ENCODE results near the gene NLRC5. TPM values are rescaled to one million over a fixed set of nuclear protein-coding genes. Genes with fewer than 3 reads are reported as not detected.

Gene NLRC5
- total and polyA plus RNA-seq, 5 donors from 2014 or later = 75.3 to 842 (median 98.2) TPM

DNA sequence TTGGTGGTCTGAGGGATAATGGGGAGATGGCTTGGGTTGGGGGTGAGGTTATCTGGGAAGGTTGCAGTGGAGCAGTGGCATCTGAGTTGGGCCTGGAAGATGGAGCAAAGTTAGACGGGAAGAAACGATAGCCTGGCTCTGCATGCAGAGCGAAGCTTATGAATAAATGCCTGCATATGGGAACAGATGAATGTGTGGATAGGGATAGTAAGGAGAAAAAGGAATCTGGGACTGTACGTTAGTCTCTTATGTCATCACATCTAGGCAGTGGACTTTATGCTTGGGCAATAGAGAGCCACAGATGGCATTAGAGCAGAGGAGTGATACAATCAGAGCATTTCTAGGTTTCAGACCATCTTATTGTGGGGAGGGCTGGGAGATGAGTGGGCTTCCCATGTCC lies 136.0 kb downstream of the NLRC5 start:
- ATAC-seq (ENCODE audit: low read depth in 2 of 2) = no peak
- Mint-ChIP-seq H3K9me3 (peaks cover 0 to 2% (median 0%) of the 10 kb centered on the region in 7 donors), H3K27ac (peak overlapping the region in 1 of 3 donors; percentile 95), H3K4me1 (peaks cover 6 to 74% (median 50%) of the 10 kb centered on the region in 4 donors), H3K4me3 (no peak overlapping the region), H3K36me3 (peaks cover 6% of the 10 kb centered on the region), H3K27me3 (no peaks in the 10 kb centered on the region)
- Histone ChIP-seq H3K27ac (ENCODE audit: insufficient read depth, low read length, poor library complexity, severe bottlenecking) (no peak overlapping the region), H3K9me3 (ENCODE audit: control insufficient read depth in 2 of 2, low read length in 2 of 2) (no peaks in the 10 kb centered on the region), H3K4me3 (ENCODE audit: low read depth, low read length) (no peak overlapping the region), H3K36me3 (ENCODE audit: control insufficient read depth, insufficient read depth, low read length) (no peaks in the 10 kb centered on the region), H3K27me3 (ENCODE audit: control insufficient read depth, insufficient read depth, low read length) (no peaks in the 10 kb centered on the region), H3K4me1 (ENCODE audit: control insufficient read depth, insufficient read depth, low read length, poor library complexity, severe bottlenecking) (peaks cover 52% of the 10 kb centered on the region)
- no peak for DNase-seq

DNA sequence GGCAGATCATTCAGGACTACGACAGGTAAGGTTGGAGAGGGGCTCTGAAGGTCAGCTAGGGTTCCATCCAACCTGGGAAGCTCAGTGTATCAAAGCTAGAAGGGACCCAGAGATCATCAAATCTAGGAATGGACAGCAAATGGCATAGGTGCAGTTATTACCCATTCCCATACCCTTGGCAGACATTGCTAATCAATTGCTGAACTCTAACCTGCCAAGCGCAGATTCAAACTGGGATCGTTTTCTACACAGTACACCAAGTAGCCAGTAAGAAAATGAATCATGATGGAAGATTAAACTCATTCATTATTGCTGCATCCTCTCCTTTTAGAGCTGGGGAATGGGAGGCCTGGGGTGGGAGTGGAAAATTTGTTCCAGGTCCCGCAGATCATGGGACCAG lies 136.6 kb downstream of the NLRC5 start:
- Mint-ChIP-seq H3K36me3 (peaks cover 6% of the 10 kb centered on the region), H3K9me3 (peaks cover 0 to 2% (median 0%) of the 10 kb centered on the region in 7 donors), H3K27me3 (no peaks in the 10 kb centered on the region), H3K27ac (peak overlapping the region; percentile 90 to 96 (median 95)), H3K4me1 (peaks cover 6 to 80% (median 56%) of the 10 kb centered on the region in 4 donors), H3K4me3 (peak overlapping the region in 1 of 4 donors; percentile 42)
- Histone ChIP-seq H3K36me3 (ENCODE audit: control insufficient read depth, insufficient read depth, low read length) (no peaks in the 10 kb centered on the region), H3K4me3 (ENCODE audit: low read depth, low read length) (no peak overlapping the region), H3K9me3 (ENCODE audit: control insufficient read depth in 2 of 2, low read length in 2 of 2) (no peaks in the 10 kb centered on the region), H3K4me1 (ENCODE audit: control insufficient read depth, insufficient read depth, low read length, poor library complexity, severe bottlenecking) (peaks cover 58% of the 10 kb centered on the region), H3K27ac (ENCODE audit: insufficient read depth, low read length, poor library complexity, severe bottlenecking) (no peak overlapping the region), H3K27me3 (ENCODE audit: control insufficient read depth, insufficient read depth, low read length) (no peaks in the 10 kb centered on the region)
- no peak for ATAC-seq (ENCODE audit: low read depth in 2 of 2)
- DNase-seq = no peak

GRCh38 chr16:57126411-57126810 lies 137.1 kb downstream of the NLRC5 start:
- H3K4me3 Mint-ChIP-seq = peak overlapping the region in 3 of 4 donors; percentile 24 to 77 (median 33)
- H3K4me3 ChIP-seq (ENCODE audit: low read depth, low read length) = no peak overlapping the region

DNA sequence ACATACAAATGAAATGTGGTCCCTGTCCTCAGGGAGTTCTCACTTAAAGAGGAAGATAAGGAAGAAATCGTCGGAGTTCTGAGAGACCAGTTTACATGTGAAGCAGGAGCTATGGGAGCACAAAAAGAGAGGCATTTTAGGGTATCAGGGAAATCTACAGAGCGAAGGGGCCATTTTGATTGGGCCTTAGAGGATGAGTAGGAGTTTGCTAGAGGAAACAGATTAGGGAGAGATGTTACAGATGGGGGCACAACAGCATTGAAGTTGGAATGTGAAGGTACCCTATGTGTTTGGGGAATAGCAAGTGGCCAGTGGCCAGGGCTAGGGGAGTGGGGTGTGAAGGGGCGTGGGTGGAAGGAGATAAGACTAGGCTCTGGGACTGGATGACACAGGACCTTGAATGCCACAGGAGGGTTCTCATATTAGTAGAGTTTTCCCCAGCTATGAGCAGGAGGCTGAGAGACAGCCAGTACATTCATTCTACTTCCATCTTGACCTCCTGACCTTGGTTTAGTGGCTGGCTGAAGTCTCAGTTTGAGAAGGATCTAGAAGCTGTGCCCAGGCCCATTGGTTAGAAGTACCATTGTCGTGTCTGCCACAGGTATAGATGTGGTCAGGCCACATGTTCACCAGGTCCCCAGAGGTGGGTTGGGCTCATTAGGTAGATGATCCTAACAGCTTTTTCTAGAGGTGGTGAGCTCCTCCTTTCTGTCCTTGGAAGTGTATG lies 137.8 kb downstream of the NLRC5 start:
- Histone ChIP-seq H3K27me3 (ENCODE audit: control insufficient read depth, insufficient read depth, low read length) (no peaks in the 10 kb centered on the region), H3K4me1 (ENCODE audit: control insufficient read depth, insufficient read depth, low read length, poor library complexity, severe bottlenecking) (peaks cover 71% of the 10 kb centered on the region), H3K4me3 (ENCODE audit: low read depth, low read length) (no peak overlapping the region), H3K36me3 (ENCODE audit: control insufficient read depth, insufficient read depth, low read length) (no peaks in the 10 kb centered on the region), H3K9me3 (ENCODE audit: control insufficient read depth in 2 of 2, low read length in 2 of 2) (no peaks in the 10 kb centered on the region), H3K27ac (ENCODE audit: insufficient read depth, low read length, poor library complexity, severe bottlenecking) (peak overlapping the region; percentile 88)
- Mint-ChIP-seq H3K4me3 (peak overlapping the region; percentile 44 to 89 (median 66)), H3K36me3 (peaks cover 10% of the 10 kb centered on the region), H3K27me3 (no peaks in the 10 kb centered on the region), H3K27ac (peak overlapping the region; percentile 90 to 96 (median 95)), H3K9me3 (peaks cover 0 to 2% (median 0%) of the 10 kb centered on the region in 7 donors), H3K4me1 (peaks cover 6 to 92% (median 62%) of the 10 kb centered on the region in 4 donors)
- peak in 2 of 3 donors; percentile 27 to 28 for DNase-seq
- ATAC-seq (ENCODE audit: low read depth in 2 of 2) = no peak

More at GRCh38 chr16:57126411-57126810, 137.1 kb downstream of the NLRC5 start:
- ATAC-seq (ENCODE audit: low read depth in 2 of 2) (no peak), DNase-seq (peak in 1 of 3 donors; percentile 41)
- H3K36me3 Mint-ChIP-seq = peaks cover 6% of the 10 kb centered on the region
- peaks cover 6 to 84% (median 60%) of the 10 kb centered on the region in 4 donors for H3K4me1 Mint-ChIP-seq
- Histone ChIP-seq H3K4me1 (ENCODE audit: control insufficient read depth, insufficient read depth, low read length, poor library complexity, severe bottlenecking) (peaks cover 63% of the 10 kb centered on the region), H3K9me3 (ENCODE audit: control insufficient read depth in 2 of 2, low read length in 2 of 2) (no peaks in the 10 kb centered on the region), H3K27ac (ENCODE audit: insufficient read depth, low read length, poor library complexity, severe bottlenecking) (peak overlapping the region; percentile 88), H3K27me3 (ENCODE audit: control insufficient read depth, insufficient read depth, low read length) (no peaks in the 10 kb centered on the region), H3K36me3 (ENCODE audit: control insufficient read depth, insufficient read depth, low read length) (no peaks in the 10 kb centered on the region)
- no peaks in the 10 kb centered on the region for H3K27me3 Mint-ChIP-seq
- H3K9me3 Mint-ChIP-seq = peaks cover 0 to 2% (median 0%) of the 10 kb centered on the region in 7 donors
- H3K27ac Mint-ChIP-seq = peak overlapping the region; percentile 90 to 96 (median 95)

DNA sequence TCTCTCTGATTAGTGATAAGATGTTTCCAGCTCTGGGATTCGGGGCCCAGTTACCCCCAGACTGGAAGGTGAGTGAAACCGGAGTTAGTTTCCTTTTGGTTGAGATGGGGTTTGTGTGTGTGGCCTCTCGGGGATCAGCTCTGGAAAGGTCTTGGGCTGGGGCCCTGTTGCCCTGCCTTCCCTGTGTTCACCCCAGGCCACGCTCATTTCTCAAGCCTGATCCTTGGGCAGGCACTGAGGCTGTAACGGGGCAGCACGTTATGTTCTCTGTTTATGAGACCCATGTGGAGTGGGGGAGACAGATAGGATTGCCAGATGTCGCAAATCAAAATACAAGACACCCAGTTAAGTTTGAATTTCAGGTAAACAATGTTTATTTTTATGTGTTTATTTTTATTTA lies 138.5 kb downstream of the NLRC5 start:
- Mint-ChIP-seq H3K4me3 (peak overlapping the region; percentile 44 to 89 (median 66)), H3K27me3 (no peaks in the 10 kb centered on the region), H3K36me3 (peaks cover 10% of the 10 kb centered on the region), H3K27ac (peak overlapping the region; percentile 90 to 96 (median 95)), H3K4me1 (peaks cover 6 to 98% (median 65%) of the 10 kb centered on the region in 4 donors), H3K9me3 (peaks cover 0 to 2% (median 0%) of the 10 kb centered on the region in 7 donors)
- H3K27me3 ChIP-seq (ENCODE audit: control insufficient read depth, insufficient read depth, low read length) = no peaks in the 10 kb centered on the region
- ATAC-seq (ENCODE audit: low read depth in 2 of 2) = no peak
- no peaks in the 10 kb centered on the region for H3K9me3 ChIP-seq (ENCODE audit: control insufficient read depth in 2 of 2, low read length in 2 of 2)
- H3K4me1 ChIP-seq (ENCODE audit: control insufficient read depth, insufficient read depth, low read length, poor library complexity, severe bottlenecking) = peaks cover 77% of the 10 kb centered on the region
- no peaks in the 10 kb centered on the region for H3K36me3 ChIP-seq (ENCODE audit: control insufficient read depth, insufficient read depth, low read length)
- DNase-seq = no peak
- peak overlapping the region; percentile 88 for H3K27ac ChIP-seq (ENCODE audit: insufficient read depth, low read length, poor library complexity, severe bottlenecking)
- no peak overlapping the region for H3K4me3 ChIP-seq (ENCODE audit: low read depth, low read length)

DNA sequence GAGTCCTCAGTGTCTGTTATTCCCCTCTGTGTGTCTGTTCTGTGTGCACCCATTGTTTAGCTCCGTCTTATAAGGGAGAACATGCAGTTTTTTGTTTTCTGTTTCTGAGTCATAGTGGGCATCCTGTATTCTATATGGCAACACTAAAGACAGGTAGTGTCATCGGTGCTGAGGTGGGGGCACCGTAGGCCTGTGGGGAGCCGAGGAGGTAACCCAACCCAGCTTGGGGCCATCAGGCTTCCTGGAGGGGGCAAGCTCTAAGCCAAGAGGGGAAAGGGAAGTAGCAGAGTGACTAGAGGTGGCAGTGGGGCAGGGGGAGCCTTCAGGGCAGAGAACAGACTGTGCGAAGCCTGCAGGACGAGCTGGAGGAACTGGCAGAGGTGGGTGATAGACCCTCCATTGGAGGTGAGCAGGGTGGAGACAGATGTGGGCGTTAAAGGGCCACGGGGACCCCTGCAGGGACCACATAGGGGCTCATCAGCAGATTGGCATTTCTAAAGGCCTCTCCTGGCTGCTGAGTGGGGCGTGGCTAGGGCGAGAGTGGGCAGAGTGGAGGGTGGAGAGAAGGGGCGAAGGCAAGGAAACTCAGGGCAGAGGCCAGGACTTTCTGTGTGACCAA lies 139.5 kb downstream of the NLRC5 start:
- H3K9me3 ChIP-seq (ENCODE audit: control insufficient read depth in 2 of 2, low read length in 2 of 2) = no peaks in the 10 kb centered on the region
- Mint-ChIP-seq H3K27me3 (no peaks in the 10 kb centered on the region), H3K4me1 (peaks cover 6 to 99% (median 65%) of the 10 kb centered on the region in 4 donors), H3K36me3 (peaks cover 10% of the 10 kb centered on the region), H3K27ac (peak overlapping the region; percentile 95 to 100 (median 99)), H3K4me3 (peak overlapping the region; percentile 73 to 95 (median 86)), H3K9me3 (peaks cover 0 to 2% (median 0%) of the 10 kb centered on the region in 7 donors)
- peak overlapping the region; percentile 88 for H3K27ac ChIP-seq (ENCODE audit: insufficient read depth, low read length, poor library complexity, severe bottlenecking)
- peaks cover 81% of the 10 kb centered on the region for H3K4me1 ChIP-seq (ENCODE audit: control insufficient read depth, insufficient read depth, low read length, poor library complexity, severe bottlenecking)
- DNase-seq = peak; percentile 43 to 88 (median 79)
- H3K27me3 ChIP-seq (ENCODE audit: control insufficient read depth, insufficient read depth, low read length) = no peaks in the 10 kb centered on the region
- ATAC-seq (ENCODE audit: low read depth in 2 of 2) = peak; percentile 90 to 91
- peak overlapping the region; percentile 35 for H3K4me3 ChIP-seq (ENCODE audit: low read depth, low read length)
- H3K36me3 ChIP-seq (ENCODE audit: control insufficient read depth, insufficient read depth, low read length) = no peaks in the 10 kb centered on the region

DNA sequence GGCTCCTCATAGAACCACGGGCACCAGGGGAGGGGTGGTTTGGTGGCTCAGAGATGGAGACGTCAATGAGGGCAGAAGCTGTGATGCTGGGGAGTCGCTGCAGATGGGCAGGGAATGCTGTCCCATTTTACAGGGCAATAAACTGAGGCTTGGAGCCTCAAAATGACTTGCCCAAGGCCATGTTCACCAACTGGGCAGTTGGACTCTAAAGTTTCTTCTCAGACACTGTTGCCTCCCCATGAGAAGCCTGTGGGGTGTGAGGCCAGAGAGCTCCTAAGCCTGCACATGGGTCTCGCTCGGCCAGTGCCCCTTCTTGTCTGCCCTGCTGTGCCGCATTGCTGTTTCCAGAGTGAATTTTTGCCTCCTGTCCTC lies 141.6 kb downstream of the NLRC5 start:
- H3K27ac ChIP-seq (ENCODE audit: insufficient read depth, low read length, poor library complexity, severe bottlenecking) = peak overlapping the region; percentile 88
- H3K4me3 ChIP-seq (ENCODE audit: low read depth, low read length) = peak overlapping the region; percentile 52
- H3K36me3 ChIP-seq (ENCODE audit: control insufficient read depth, insufficient read depth, low read length) = no peaks in the 10 kb centered on the region
- no peaks in the 10 kb centered on the region for H3K27me3 Mint-ChIP-seq
- H3K27ac Mint-ChIP-seq = peak overlapping the region; percentile 95 to 99 (median 97)
- H3K36me3 Mint-ChIP-seq = peaks cover 10% of the 10 kb centered on the region
- H3K4me1 Mint-ChIP-seq = peaks cover 9 to 99% (median 65%) of the 10 kb centered on the region in 4 donors
- DNase-seq (no peak), ATAC-seq (ENCODE audit: low read depth in 2 of 2) (no peak)
- no peaks in the 10 kb centered on the region for H3K27me3 ChIP-seq (ENCODE audit: control insufficient read depth, insufficient read depth, low read length)
- peak overlapping the region; percentile 73 to 96 (median 88) for H3K4me3 Mint-ChIP-seq
- peaks cover 0 to 2% (median 0%) of the 10 kb centered on the region in 7 donors for H3K9me3 Mint-ChIP-seq
- peaks cover 99% of the 10 kb centered on the region for H3K4me1 ChIP-seq (ENCODE audit: control insufficient read depth, insufficient read depth, low read length, poor library complexity, severe bottlenecking)
- H3K9me3 ChIP-seq (ENCODE audit: control insufficient read depth in 2 of 2, low read length in 2 of 2) = no peaks in the 10 kb centered on the region
